ENCODE results near the gene SPINT4. TPM values are rescaled to one million over a fixed set of nuclear protein-coding genes. Genes with fewer than 3 reads are reported as not detected.

SPINT4 gene
- polyA plus RNA-seq, 1 donor (not counting 4 experiments of a cell fraction or from before 2014, with no cell fraction given): not detected

- no peak overlapping the region for H3K9ac ChIP-seq (ENCODE audit: control insufficient read depth, extremely low read depth, insufficient read depth, low read length)
Measured at GRCh38 chr20:45771182-45771759, 49.1 kb downstream of the SPINT4 start.

DNA sequence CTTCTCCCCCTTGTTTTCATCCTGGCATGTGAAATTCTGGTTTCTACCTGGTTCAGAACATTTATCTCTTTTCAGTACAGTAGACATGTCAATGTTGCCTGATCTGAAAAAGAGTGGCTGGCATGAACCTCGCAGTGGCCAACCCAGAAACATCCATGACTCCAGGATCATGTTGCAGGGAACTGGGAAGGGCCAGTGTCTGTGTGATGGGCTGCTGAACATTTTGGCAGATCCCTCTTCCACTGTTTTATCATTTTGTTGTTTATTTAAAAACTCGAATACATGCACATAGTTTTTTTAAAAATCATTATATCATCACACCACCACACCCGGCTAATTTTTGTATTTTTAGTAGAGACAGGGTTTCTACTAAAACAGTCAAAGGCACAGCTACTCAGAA, 50.5 kb downstream of the SPINT4 start:
- Histone ChIP-seq H3K27me3 (ENCODE audit: control insufficient read depth, extremely low read depth, insufficient read depth, low read length) (no peaks in the 10 kb centered on the region), H3K9me1 (ENCODE audit: control insufficient read depth, extremely low read depth, insufficient read depth, low read length) (no peaks in the 10 kb centered on the region), H3K27ac (ENCODE audit: control insufficient read depth, insufficient read depth, low read length) (no peak overlapping the region), H3K4me3 (ENCODE audit: control insufficient read depth in 2 of 3, extremely low read depth in 1 of 3, insufficient read depth in 2 of 3, low read depth in 1 of 3, low read length in 3 of 3) (no peak overlapping the region), H3K9ac (ENCODE audit: control insufficient read depth, extremely low read depth, insufficient read depth, low read length) (no peak overlapping the region), H3K79me2 (ENCODE audit: control insufficient read depth, insufficient read depth, low read length) (no peaks in the 10 kb centered on the region), H4K20me1 (ENCODE audit: control insufficient read depth, extremely low read depth, insufficient read depth, low read length) (no peaks in the 10 kb centered on the region), H2AFZ (ENCODE audit: control insufficient read depth, low read length) (no peak overlapping the region), H3K4me2 (ENCODE audit: control insufficient read depth, extremely low read depth, insufficient read depth, low read depth, low read length) (no peak overlapping the region), H3K4me1 (ENCODE audit: control insufficient read depth, extremely low read depth, insufficient read depth, low read length) (peaks cover under 1% of the 10 kb centered on the region), H3K36me3 (ENCODE audit: control insufficient read depth in 2 of 2, extremely low read depth in 1 of 2, insufficient read depth in 2 of 2, low read length in 2 of 2) (no peaks in the 10 kb centered on the region), H3K9me3 (ENCODE audit: control insufficient read depth, low read depth, low read length) (no peaks in the 10 kb centered on the region)
- dilution Hi-C loops (cut with MboI; ENCODE audit: extremely low pct_ligation_motif_present, low sequenced_read_pairs): no loop called here
- TF ChIP-seq CTCF (optimal IDR thresholded peaks at IDR 0.05 in 1 of 3, IDR thresholded peaks at IDR 0.05 in 1 of 3, conservative IDR thresholded peaks at IDR 0.05 in 1 of 3; ENCODE audit: extremely low read depth in 1 of 3, insufficient read depth in 2 of 3, low read length in 3 of 3): no peak
- no peak for TF ChIP-seq EZH2 (IDR thresholded peaks at IDR 0.05; ENCODE audit: low read length)
- DNase-seq (ENCODE audit: low read depth, low spot score): no peak
- FAIRE-seq: no peak

More at GRCh38 chr20:45771182-45771759, 49.1 kb downstream of the SPINT4 start:
- Histone ChIP-seq H3K9me1 (ENCODE audit: control insufficient read depth, extremely low read depth, insufficient read depth, low read length) (no peaks in the 10 kb centered on the region), H3K4me2 (ENCODE audit: control insufficient read depth, extremely low read depth, insufficient read depth, low read depth, low read length) (no peak overlapping the region), H3K9me3 (ENCODE audit: control insufficient read depth, low read depth, low read length) (no peaks in the 10 kb centered on the region), H3K27ac (ENCODE audit: control insufficient read depth, insufficient read depth, low read length) (no peak overlapping the region), H3K36me3 (ENCODE audit: control insufficient read depth in 2 of 2, extremely low read depth in 1 of 2, insufficient read depth in 2 of 2, low read length in 2 of 2) (no peaks in the 10 kb centered on the region), H4K20me1 (ENCODE audit: control insufficient read depth, extremely low read depth, insufficient read depth, low read length) (no peaks in the 10 kb centered on the region), H3K79me2 (ENCODE audit: control insufficient read depth, insufficient read depth, low read length) (no peaks in the 10 kb centered on the region), H2AFZ (ENCODE audit: control insufficient read depth, low read length) (peak overlapping the region; percentile 57), H3K4me3 (ENCODE audit: control insufficient read depth in 2 of 3, extremely low read depth in 1 of 3, insufficient read depth in 2 of 3, low read depth in 1 of 3, low read length in 3 of 3) (no peak overlapping the region), H3K4me1 (ENCODE audit: control insufficient read depth, extremely low read depth, insufficient read depth, low read length) (no peaks in the 10 kb centered on the region), H3K27me3 (ENCODE audit: control insufficient read depth, extremely low read depth, insufficient read depth, low read length) (no peaks in the 10 kb centered on the region)
- DNase-seq (ENCODE audit: low read depth, low spot score) (no peak), FAIRE-seq (peak; percentile 74)
- dilution Hi-C loops (cut with MboI; ENCODE audit: extremely low pct_ligation_motif_present, low sequenced_read_pairs): no loop called here
- peak; percentile 83 to 91 (median 83) for TF ChIP-seq CTCF (optimal IDR thresholded peaks at IDR 0.05 in 1 of 3, IDR thresholded peaks at IDR 0.05 in 1 of 3, conservative IDR thresholded peaks at IDR 0.05 in 1 of 3; ENCODE audit: extremely low read depth in 1 of 3, insufficient read depth in 2 of 3, low read length in 3 of 3)
- no peak for TF ChIP-seq EZH2 (IDR thresholded peaks at IDR 0.05; ENCODE audit: low read length)

Data from keratinocyte (primary cell).